22Rv1 (cell line): ENCODE data around the gene HAPLN3.

ENCODE experiments used
- CTCF ChIP-seq: fragments of 450-650 bp; IDR thresholded peaks from 2 replicates; pipeline ENCODE4 v1.5.1; 2017; ENCODE audit warnings: mild to moderate bottlenecking
- ZFX ChIP-seq: fragments of 450-650 bp; IDR thresholded peaks from 2 replicates; pipeline ENCODE4 v1.6.1; 2017; ENCODE audit warnings: antibody characterized with exemption, borderline replicate concordance

- TF ChIP-seq ZFX (no peak), CTCF (no peak)
Observed at GRCh38 chr15:88830016-88830415, 65.3 kb downstream of the HAPLN3 start.
